ENCODE measurements around the gene NPHP4. TPM values are rescaled to one million over a fixed set of nuclear protein-coding genes. Genes with fewer than 3 reads are reported as not detected.

NPHP4 gene
- total and polyA plus RNA-seq, 9 of the 15 experiments (the other 6 are each of a cell fraction or from before 2014, with no cell fraction given) = 0.52 to 26.2 (median 6.7) TPM

GRCh38 chr1:5933676-5934057 is 58.6 kb downstream of the NPHP4 start:
- Histone ChIP-seq H3K9me3 (replicated peaks; ENCODE audit: control insufficient read depth, insufficient read depth, low read depth, low read length) (no peaks in the 10 kb centered on the region), H3K9ac (ENCODE audit: insufficient read depth in 1 of 2, low read depth in 2 of 2, low read length in 2 of 2) (no peak overlapping the region), H3K4me1 (replicated peaks in 1 of 2; ENCODE audit: control insufficient read depth in 2 of 2, insufficient read depth in 2 of 2, low read length in 2 of 2) (peaks cover 0 to 18% of the 10 kb centered on the region in 2 experiments; a peak in 2 of 5 replicates), H4K20me1 (replicated peaks; ENCODE audit: control insufficient read depth, insufficient read depth, low read length) (no peaks in the 10 kb centered on the region), H3K9me1 (ENCODE audit: control insufficient read depth, insufficient read depth, low read length) (no peaks in the 10 kb centered on the region), H3K4me2 (ENCODE audit: insufficient read depth, low read length) (no peak overlapping the region), H3K36me3 (ENCODE audit: control insufficient read depth, insufficient read depth, low read length) (peaks cover 24% of the 10 kb centered on the region; the same call in 2 of the 3 replicates), H3K27me3 (ENCODE audit: control insufficient read depth in 2 of 2, insufficient read depth in 2 of 2, low read length in 2 of 2) (no peaks in the 10 kb centered on the region), H3K4me3 (no peak overlapping the region), H3K79me2 (ENCODE audit: control insufficient read depth, insufficient read depth, low read length) (no peaks in the 10 kb centered on the region), H3K27ac (ENCODE audit: extremely low read depth, low read depth, low read length) (no peak overlapping the region), H2AFZ (ENCODE audit: low read depth, low read length) (no peak overlapping the region)
- 66% methylated on average over 7 of the region's 7 CpGs for WGBS (ENCODE audit: insufficient coverage, low coverage, missing lambda C conversion rate)
- TF ChIP-seq SRSF9 (IDR thresholded peaks at IDR 0.05; ENCODE audit: borderline replicate concordance, low read depth, low read length) (no peak), MAFK (IDR thresholded peaks at IDR 0.05; ENCODE audit: low read length) (no peak)
- TF ChIP-seq, protein P1, sequence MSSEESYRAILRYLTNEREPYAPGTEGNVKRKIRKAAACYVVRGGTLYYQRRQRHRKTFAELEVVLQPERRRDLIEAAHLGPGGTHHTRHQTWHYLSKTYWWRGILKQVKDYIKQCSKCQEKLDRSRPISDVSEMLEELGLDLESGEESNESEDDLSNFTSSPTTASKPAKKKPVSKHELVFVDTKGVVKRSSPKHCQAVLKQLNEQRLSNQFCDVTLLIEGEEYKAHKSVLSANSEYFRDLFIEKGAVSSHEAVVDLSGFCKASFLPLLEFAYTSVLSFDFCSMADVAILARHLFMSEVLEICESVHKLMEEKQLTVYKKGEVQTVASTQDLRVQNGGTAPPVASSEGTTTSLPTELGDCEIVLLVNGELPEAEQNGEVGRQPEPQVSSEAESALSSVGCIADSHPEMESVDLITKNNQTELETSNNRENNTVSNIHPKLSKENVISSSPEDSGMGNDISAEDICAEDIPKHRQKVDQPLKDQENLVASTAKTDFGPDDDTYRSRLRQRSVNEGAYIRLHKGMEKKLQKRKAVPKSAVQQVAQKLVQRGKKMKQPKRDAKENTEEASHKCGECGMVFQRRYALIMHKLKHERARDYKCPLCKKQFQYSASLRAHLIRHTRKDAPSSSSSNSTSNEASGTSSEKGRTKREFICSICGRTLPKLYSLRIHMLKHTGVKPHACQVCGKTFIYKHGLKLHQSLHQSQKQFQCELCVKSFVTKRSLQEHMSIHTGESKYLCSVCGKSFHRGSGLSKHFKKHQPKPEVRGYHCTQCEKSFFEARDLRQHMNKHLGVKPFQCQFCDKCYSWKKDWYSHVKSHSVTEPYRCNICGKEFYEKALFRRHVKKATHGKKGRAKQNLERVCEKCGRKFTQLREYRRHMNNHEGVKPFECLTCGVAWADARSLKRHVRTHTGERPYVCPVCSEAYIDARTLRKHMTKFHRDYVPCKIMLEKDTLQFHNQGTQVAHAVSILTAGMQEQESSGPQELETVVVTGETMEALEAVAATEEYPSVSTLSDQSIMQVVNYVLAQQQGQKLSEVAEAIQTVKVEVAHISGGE (CRISPR knock-in tag; IDR thresholded peaks at IDR 0.05) = no peak
- ATAC-seq (no peak), FAIRE-seq (no peak), DNase-seq (ENCODE audit: extremely low read depth in 1 of 4, low spot score in 3 of 4) (no peak)
- POLR2A ChIA-PET = interaction anchor here (0.9 kb wide), 1 partner anchor 16 kb away, joined by 4 read pairs; no protein-coding TSS in a partner anchor
- in situ Hi-C loops (cut with MboI) = no loop called here
- intact Hi-C loops (cut with micrococcal nuclease) = no loop called here
- BruUV-seq (replicated peaks) = no TSS peak
- CTCF ChIA-PET (ENCODE audit: low intra/inter-chr PET ratio) = no interaction called here
